Right lung (tissue), 5 donors: ENCODE measurements around the gene DPH6. TPM values are rescaled to one million over a fixed set of nuclear protein-coding genes. Genes with fewer than 3 reads are reported as not detected.
"Not testable (repeated sequence)": the region's sequence is repeated elsewhere in the genome, so short reads cannot be mapped to it uniquely, and the experiment has no call there.

ENCODE experiments used
- DNase-seq, 2 donors: peaks; one replicate each; pipeline ENCODE4 v3.0.0-alpha.2; 2013
- polyA plus RNA-seq, 5 donors: library from polyadenylated mRNA; unstranded; fragments of 120-200 nt; gene quantifications; one replicate each; pipeline versions ENCODE4 v1.2.1 to v1.2.3, GENCODE V29; 2013; ENCODE audit warnings: inconsistent platforms in 1 of 5, low replicate concordance in 1 of 5; ENCODE audit not compliant: insufficient read length in 5 of 5, insufficient read depth in 1 of 5

The DPH6 gene
- polyA plus RNA-seq, 5 donors, result 10.1 to 16.7 (median 14.6) TPM

DNA sequence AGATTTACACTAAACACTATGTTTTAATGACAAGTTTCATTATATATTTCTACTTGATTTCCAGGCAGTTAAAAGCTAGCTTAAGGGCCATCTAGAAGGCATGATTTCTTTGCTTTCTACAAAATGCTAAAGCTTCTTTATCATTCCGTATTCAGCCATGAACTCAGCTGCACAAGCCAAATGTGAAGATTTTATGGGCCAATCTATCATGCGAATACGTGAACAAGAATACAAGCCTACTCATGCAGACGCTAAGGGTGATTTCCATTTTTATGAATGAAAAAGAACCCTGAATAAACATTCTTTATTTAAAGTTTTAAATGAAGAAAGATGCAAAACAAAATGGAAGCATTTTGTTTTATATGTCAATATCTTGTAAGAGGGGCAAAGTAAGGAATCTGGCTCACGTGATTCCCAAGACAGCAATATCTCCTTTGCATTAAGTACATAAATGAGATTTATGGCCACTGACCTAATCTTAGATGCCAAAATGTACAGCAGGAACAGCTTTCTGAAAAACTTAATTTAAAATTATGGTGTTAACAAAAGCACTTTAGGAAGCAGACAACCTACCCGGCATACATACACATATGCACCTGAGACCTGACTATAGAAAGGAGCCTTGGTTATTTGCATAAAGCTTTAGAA lies 215.8 kb downstream of the DPH6 start:
- no peak for DNase-seq

DNA sequence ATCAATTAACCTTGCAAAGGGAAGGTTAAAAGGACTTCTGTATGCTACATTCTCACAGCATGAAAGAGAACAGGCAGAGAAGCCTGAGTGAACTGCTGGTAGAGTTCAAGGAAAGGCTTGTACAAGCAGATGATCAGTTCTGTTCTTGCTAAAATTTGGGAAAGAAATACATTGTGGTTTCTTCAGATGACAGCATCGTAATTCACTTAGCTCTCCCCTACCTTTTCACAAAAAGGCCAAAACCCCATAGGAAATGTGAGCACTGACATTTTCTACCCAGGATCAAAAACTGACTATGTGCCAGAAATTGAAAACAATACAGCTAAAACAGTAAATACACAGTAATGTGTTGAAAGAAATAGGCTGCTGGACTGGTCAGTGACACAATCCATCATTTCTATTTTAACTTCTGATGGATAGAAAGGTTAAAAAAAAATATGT lies 216.4 kb downstream of the DPH6 start:
- DNase-seq, result no peak

DNA sequence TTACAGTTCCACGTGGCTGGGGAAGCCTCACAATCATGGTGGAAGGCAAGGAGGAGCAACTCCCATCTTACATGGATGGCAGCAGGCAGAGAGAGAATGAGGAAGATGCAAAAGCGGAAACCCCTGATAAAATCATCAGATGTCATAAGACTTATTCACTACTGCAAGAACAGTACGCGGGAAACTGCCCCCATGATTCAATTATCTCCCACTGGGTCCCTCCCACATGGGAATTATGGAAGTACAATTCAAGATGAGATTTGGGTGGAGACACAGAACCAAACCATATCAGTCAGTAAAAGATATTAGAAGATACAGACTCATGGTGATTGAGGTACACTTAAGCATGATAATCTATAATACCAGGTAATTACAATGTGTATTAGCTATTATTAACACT lies 217.1 kb downstream of the DPH6 start:
- DNase-seq, result not testable (repeated sequence)

DNA sequence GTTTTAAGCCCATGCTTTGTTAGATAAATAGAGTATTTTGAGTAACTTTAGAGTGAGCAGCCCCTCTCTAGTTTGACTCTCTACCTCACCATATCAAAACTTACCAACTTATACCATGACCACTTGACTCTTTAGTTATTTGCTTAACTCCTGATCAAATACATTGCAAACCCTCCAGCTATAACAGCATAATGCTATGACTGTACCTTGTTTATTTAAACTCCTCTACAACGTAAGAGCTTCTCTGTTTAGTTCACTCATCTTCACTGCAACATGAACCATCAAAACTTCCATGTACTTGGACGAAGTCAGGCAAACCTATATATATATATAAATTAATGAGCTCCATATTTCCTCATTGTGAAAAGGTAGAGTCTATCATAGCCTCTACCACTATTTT lies 218.2 kb downstream of the DPH6 start:
- no peak for DNase-seq

DNA sequence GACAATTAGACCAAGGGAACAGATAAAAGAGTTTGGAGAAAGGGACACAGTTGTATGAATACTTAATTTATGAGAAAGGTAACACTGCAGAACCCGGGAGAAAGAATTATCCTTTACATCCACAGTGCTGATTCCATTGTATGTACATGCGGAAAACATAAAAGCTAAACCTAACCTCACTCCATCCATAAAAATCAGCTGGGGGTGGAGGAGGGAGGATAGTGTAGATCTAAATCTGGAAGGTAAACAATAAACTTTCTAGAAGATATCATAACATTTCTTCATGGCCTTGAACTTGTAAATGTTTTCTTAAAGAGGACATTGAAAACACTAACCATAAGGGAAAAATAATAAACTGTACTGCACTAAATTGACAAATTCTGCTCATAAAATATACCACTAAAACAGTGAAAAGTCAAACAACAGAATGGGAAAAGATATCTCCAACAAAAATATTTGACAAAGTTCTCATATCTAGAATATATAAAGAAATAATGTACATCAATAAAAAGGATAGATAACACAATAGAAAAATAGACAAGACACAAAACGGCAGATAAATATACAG lies 220.5 kb downstream of the DPH6 start:
- no peak for DNase-seq

DNA sequence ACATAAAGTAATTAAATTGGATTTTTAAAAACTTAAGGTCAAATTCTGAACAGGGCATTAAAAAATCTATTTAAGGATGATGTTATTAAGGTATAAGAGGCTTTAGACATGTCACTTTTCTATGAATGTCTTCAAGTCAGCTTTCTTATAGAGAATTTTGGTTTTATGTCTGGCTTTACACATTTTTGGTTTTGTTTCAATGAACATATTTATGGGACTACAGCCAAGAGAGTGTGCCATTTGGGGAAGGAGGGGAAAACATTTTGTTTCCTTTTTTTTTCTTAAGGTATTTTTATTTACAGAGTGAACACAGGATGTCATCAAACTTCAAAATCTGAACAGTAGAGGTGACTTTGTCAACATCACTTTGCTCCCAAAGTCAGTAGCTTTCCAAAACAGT lies 222.8 kb downstream of the DPH6 start:
- DNase-seq, result no peak

DNA sequence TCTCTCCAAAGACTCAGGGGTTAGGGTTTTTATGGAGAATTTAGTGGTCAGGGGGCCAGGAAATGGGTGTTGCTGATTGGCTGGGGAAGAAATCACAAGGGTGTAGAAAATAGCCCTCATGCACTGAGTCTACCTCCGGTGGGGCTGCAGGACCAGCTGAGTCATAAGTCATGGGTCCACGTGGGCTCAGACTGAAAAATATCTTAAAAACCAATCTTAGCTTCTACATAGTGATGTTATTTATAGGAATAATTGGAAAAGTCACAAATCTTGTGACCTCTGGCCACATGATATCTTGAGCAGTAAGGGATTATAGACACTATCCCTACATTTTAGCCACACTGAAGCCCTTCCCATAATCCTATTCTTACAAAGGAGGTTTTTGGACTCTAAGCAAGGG lies 224.0 kb downstream of the DPH6 start:
- DNase-seq, result no peak

DNA sequence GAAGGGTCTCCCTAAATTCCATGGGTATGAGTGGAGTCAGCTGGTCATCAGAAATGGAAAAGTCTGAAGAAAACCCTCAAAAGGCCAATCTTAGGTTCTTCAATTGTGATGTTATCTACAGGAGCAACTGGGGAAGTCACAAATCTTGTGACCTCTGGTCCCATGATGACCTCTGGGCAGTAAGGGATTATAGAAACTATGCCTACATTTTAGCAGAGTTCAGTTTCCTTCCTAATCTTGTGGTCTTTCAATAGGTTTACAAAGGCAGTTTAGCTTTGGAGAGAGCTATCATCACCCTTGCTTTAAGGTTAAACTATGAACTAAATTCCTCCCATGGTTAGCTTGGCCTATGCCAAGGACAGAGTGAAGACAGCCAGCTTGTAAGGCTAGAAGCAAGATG lies 225.1 kb downstream of the DPH6 start:
- no peak for DNase-seq
